GM12878 (cell line): ENCODE results near the gene IFI6. TPM values are rescaled to one million over a fixed set of nuclear protein-coding genes. Genes with fewer than 3 reads are reported as not detected.
A peak's percentile ranks its signal among the peaks of the same experiment; 100 is the strongest.

ENCODE experiments used
- ATAC-seq: fragments of 200-7000 bp; cut with Tn5 transposase; 3 replicates; pipeline ENCODE4 v1.9.1; 2020; ENCODE audit warnings: mild to moderate bottlenecking, moderate library complexity
- BruUV-seq: library from RNA; stranded (reverse); fragments of 400-500 nt; replicated peaks from 2 replicates; lab custom pipeline; 2021; lab: Mats Ljungman, UMichigan
- CTCF ChIA-PET: fragments of 300-600 bp; sonication (Branson Sonifier 250); formaldehyde crosslinking; extraction: SDS; loops from one replicate; lab custom pipeline; 2021; ENCODE audit warnings: inconsistent platforms; lab: Yijun Ruan, JAX
- POLR2A ChIA-PET: fragments of 350-600 bp; formaldehyde crosslinking; extraction: SDS; loops from one replicate; lab custom pipeline; 2021; ENCODE audit warnings: inconsistent platforms; lab: Charles Lee
- RAD21 ChIA-PET: fragments of 300-600 bp; sonication (Branson Sonifier 250); formaldehyde crosslinking; loops from one replicate; lab custom pipeline; 2023; ENCODE audit warnings: antibody characterized with exemption; ENCODE audit not compliant: unreplicated experiment; lab: Charles Lee
- SMC1A ChIA-PET: fragments of 300-600 bp; sonication (Branson Sonifier 250); formaldehyde crosslinking; loops from one replicate; lab custom pipeline; 2023; ENCODE audit not compliant: unreplicated experiment, uncharacterized antibody; lab: Charles Lee
- DNase-seq: peaks from one replicate; pipeline ENCODE4 v3.0.0-alpha.2; 2011; ENCODE audit warnings: low read depth, low spot score
- FAIRE-seq: peaks from 3 replicates; lab custom pipeline; 2011; peaks lifted over from hg19 to GRCh38; lab: Jason Lieb, UNC
- H2AFZ ChIP-seq: 2 replicates; pipeline ENCODE4 v1.6.0; 2011; ENCODE audit warnings: low read depth, low read length, control low read depth; ENCODE audit not compliant: control insufficient read depth
- H3K27ac ChIP-seq: 2 replicates; pipeline ENCODE4 v1.5.1; 2011; ENCODE audit warnings: control low read depth; ENCODE audit not compliant: control insufficient read depth, insufficient read depth
- H3K27me3 ChIP-seq, 2 experiments: replicated peaks in 1 of 2; 2 replicates each; pipeline versions ENCODE4 v1.6.0 to v1.6.1; 2011; ENCODE audit warnings: low read length in 1 of 2; ENCODE audit not compliant: control insufficient read depth in 2 of 2, insufficient read depth in 2 of 2
- H3K36me3 ChIP-seq, 2 experiments: 2 replicates each; pipeline ENCODE4 v1.5.1; 2011; ENCODE audit warnings: low read length in 1 of 2; ENCODE audit not compliant: control insufficient read depth in 2 of 2, insufficient read depth in 2 of 2
- H3K4me1 ChIP-seq: 2 replicates; pipeline ENCODE4 v1.6.1; 2011; ENCODE audit warnings: mild to moderate bottlenecking, low read length, moderate library complexity, mixed read lengths; ENCODE audit not compliant: control insufficient read depth, insufficient read depth
- H3K4me2 ChIP-seq: 2 replicates; pipeline ENCODE4 v1.6.0; 2011; ENCODE audit warnings: control low read depth; ENCODE audit not compliant: control insufficient read depth, insufficient read depth
- H3K4me3 ChIP-seq: fragments of 200-600 bp; sonication (generic); 2 replicates; pipeline ENCODE4 v1.5.1; 2016
- H3K79me2 ChIP-seq: 2 replicates; pipeline ENCODE4 v1.6.0; 2011; ENCODE audit warnings: low read length; ENCODE audit not compliant: control insufficient read depth, insufficient read depth
- H3K9ac ChIP-seq: 2 replicates; pipeline ENCODE4 v1.8.0; 2011; ENCODE audit warnings: low read length, control low read depth, mixed read lengths; ENCODE audit not compliant: control insufficient read depth, insufficient read depth
- H3K9me3 ChIP-seq: replicated peaks from 3 replicates; pipeline ENCODE4 v1.5.1; 2011; ENCODE audit warnings: mild to moderate bottlenecking, low read length; ENCODE audit not compliant: control insufficient read depth, insufficient read depth
- H4K20me1 ChIP-seq: 2 replicates; pipeline ENCODE4 v1.6.0; 2011; ENCODE audit not compliant: control insufficient read depth, insufficient read depth
- ATF7 ChIP-seq: fragments of 450-650 bp; IDR thresholded peaks from 2 replicates; pipeline ENCODE4 v1.6.1; 2016; ENCODE audit warnings: low read depth, mild to moderate bottlenecking
- EED ChIP-seq: sonication (generic); IDR thresholded peaks from 2 replicates; pipeline ENCODE4 v1.6.1; 2016; ENCODE audit warnings: antibody characterized with exemption, low read depth
- EP300 ChIP-seq, 2 experiments: fragments of 150-350 bp in 1 of 2; IDR thresholded peaks; 2 replicates each; pipeline ENCODE4 v1.6.1; 2011 to 2012; ENCODE audit warnings: low read depth in 2 of 2, low read length in 2 of 2, borderline replicate concordance in 1 of 2, improper control_type of control experiment in 1 of 2, inconsistent platforms in 1 of 2; ENCODE audit not compliant: control insufficient read depth in 1 of 2
- LARP7 ChIP-seq: fragments of 450-650 bp; IDR thresholded peaks from 2 replicates; pipeline ENCODE4 v1.6.1; 2017; ENCODE audit warnings: mild to moderate bottlenecking
- MTA2 ChIP-seq: fragments of 450-650 bp; IDR thresholded peaks from 2 replicates; pipeline ENCODE4 v1.6.1; 2016; ENCODE audit warnings: low read depth, mild to moderate bottlenecking, moderate library complexity
- NBN ChIP-seq: fragments of 450-650 bp; IDR thresholded peaks from 2 replicates; pipeline ENCODE4 v1.6.1; 2016
- POLR2AphosphoS5 ChIP-seq: IDR thresholded peaks from 2 replicates; pipeline ENCODE4 v1.6.1; 2011; ENCODE audit warnings: mild to moderate bottlenecking, low read length, inconsistent platforms
- SMC3 ChIP-seq: IDR thresholded peaks from 2 replicates; pipeline ENCODE4 v1.6.1; 2011; ENCODE audit warnings: low read length, improper control_type of control experiment, borderline replicate concordance
- ZNF207 ChIP-seq: fragments of 450-650 bp; IDR thresholded peaks from 2 replicates; pipeline ENCODE4 v1.6.1; 2014; ENCODE audit warnings: antibody characterized with exemption, mild to moderate bottlenecking, borderline replicate concordance
- whole genome bisulfite sequencing: methylation state at CpG from one replicate; pipeline ENCODE4 v1.1.6; 2016; ENCODE audit warnings: low lambda C conversion rate; ENCODE audit not compliant: insufficient replicate concordance, insufficient coverage; ENCODE audit errors: missing lambda C conversion rate; 5-methylcytosine and 5-hydroxymethylcytosine counted together
- in situ Hi-C: fragments of 300-500 bp; cut with MboI; formaldehyde crosslinking; loops from 9 replicates; pipeline ENCODE4 v1.14.3; 2018; ENCODE audit warnings: mixed read lengths
- intact Hi-C: fragments of 100-400 bp; cut with micrococcal nuclease; formaldehyde crosslinking; loops from one replicate; pipeline ENCODE4 v1.14.2; 2022; ENCODE audit not compliant: unreplicated experiment
- polyA plus RNA-seq, 11 experiments: library from polyadenylated mRNA; depleted of rRNA in 4 of 11; unstranded in 6 of 11; stranded (reverse) in 5 of 11; fragments of >200 nt; fragmentation: Nextera tagmentation in 4 of 11; fragmentation: Illumina TruSeq in 1 of 11; extraction: Ambion mirVana in 4 of 11; extraction: Trizol in 1 of 11; gene quantifications; 1 replicate in 1 of 11; 2 replicates in 10 of 11; pipeline versions ENCODE4 v1.2.1 to v1.2.3, GENCODE V29; 2011 to 2016; ENCODE audit warnings: inconsistent platforms in 2 of 11, missing spikeins in 2 of 11, low read depth in 1 of 11
- total RNA-seq, 4 experiments: library from RNA; depleted of rRNA in 3 of 4; stranded (reverse); fragments of >200 nt in 3 of 4; fragmentation: Illumina TruSeq in 1 of 4; extraction: Trizol in 1 of 4; gene quantifications; 2 replicates each; pipeline versions ENCODE4 v1.2.1 to v1.2.3, GENCODE V29; 2013 to 2021
- TF ChIP-seq, protein P1 (sequence below): fragments of 450-650 bp; IDR thresholded peaks from 2 replicates; pipeline ENCODE4 v1.6.1; 2017; ENCODE audit warnings: low read depth, mild to moderate bottlenecking, moderate library complexity
- TF ChIP-seq, protein P2 (sequence below): fragments of 450-650 bp; formaldehyde crosslinking; IDR thresholded peaks from 2 replicates; pipeline ENCODE4 v1.4.0; 2020; ENCODE audit warnings: mild to moderate bottlenecking, moderate library complexity
- TF ChIP-seq, protein P3 (sequence below): fragments of 450-650 bp; IDR thresholded peaks from 2 replicates; pipeline ENCODE4 v1.6.1; 2016; ENCODE audit warnings: mild to moderate bottlenecking, moderate library complexity, borderline replicate concordance

The IFI6 gene
- total and polyA plus RNA-seq, 10 of the 15 experiments (the other 5 are each of a cell fraction or from before 2014, with no cell fraction given): 5.6 to 123 (median 69.0) TPM

DNA sequence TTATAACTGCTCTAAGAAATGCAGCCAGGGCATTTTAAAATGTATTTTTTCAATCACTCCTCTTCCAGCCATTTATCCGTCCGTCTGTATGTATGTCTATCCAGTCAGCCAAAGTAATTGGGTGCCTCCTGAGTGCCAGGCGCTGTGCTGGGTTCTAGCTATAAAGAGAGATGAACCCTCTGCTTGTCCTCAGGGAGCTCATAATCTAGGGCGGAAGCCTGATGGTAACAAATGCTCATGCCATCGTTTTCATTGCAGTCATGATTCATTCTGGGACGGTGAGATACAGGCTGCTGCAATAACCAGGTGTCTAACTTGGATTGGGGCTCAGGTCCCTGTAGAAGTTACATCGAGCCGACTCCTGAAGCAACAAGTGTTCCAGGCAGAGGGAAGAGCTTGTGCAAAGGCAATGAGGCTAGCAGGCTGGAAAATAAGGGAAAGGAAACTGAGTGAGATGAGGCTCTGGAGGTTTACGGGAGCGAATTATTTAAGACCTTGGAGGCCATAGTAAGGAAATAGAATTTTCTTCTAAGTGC, 11.6 kb downstream of the IFI6 start:
- Histone ChIP-seq H3K4me3 (peak overlapping the region; percentile 72), H3K27ac (peak overlapping the region; percentile 87), H3K9me3 (no peaks in the 10 kb centered on the region), H4K20me1 (no peaks in the 10 kb centered on the region), H3K27me3 (no peaks in the 10 kb centered on the region), H3K79me2 (no peaks in the 10 kb centered on the region), H3K36me3 (no peaks in the 10 kb centered on the region), H3K9ac (peak overlapping the region; percentile 69), H2AFZ (peak overlapping the region; percentile 13), H3K4me2 (peak overlapping the region; percentile 89), H3K4me1 (peaks cover 61% of the 10 kb centered on the region)
- peak; percentile 1 for ATAC-seq
- intact Hi-C loops (loop anchor here (5.0 to 10.0 kb wide), 2 partner anchors 243 to 336 kb away; partner anchors contain the start of gene TMEM222), in situ Hi-C loops (loop anchor here (5.0 kb wide), 4 partner anchors 53 to 358 kb away; no protein-coding TSS in a partner anchor)
- POLR2A ChIA-PET: interaction anchor here (1.2 to 5.9 kb wide), 9 partner anchors 11 to 243 kb away, joined by 3 to 141 read pairs (median 7); partner anchors contain the start of genes AHDC1, FGR and IFI6
- BruUV-seq: TSS peak; percentile 91
- CTCF ChIA-PET: interaction anchor here (0.6 to 8.8 kb wide), 14 partner anchors 9 to 265 kb away, joined by 3 to 327 read pairs (median 6); partner anchors contain the start of genes AHDC1, FGR and IFI6
- no peak for DNase-seq
- FAIRE-seq: no peak
- 23% methylated on average over 10 of the region's 10 CpGs for WGBS
- RAD21 ChIA-PET: interaction anchor here (0.7 to 8.8 kb wide), 8 partner anchors 11 to 104 kb away, joined by 3 to 268 read pairs (median 10); partner anchors contain the start of genes AHDC1, FGR and IFI6
- SMC1A ChIA-PET: interaction anchor here (1.9 to 8.0 kb wide), 7 partner anchors 10 to 104 kb away, joined by 6 to 248 read pairs (median 28); partner anchors contain the start of gene AHDC1
- TF ChIP-seq, protein P1, sequence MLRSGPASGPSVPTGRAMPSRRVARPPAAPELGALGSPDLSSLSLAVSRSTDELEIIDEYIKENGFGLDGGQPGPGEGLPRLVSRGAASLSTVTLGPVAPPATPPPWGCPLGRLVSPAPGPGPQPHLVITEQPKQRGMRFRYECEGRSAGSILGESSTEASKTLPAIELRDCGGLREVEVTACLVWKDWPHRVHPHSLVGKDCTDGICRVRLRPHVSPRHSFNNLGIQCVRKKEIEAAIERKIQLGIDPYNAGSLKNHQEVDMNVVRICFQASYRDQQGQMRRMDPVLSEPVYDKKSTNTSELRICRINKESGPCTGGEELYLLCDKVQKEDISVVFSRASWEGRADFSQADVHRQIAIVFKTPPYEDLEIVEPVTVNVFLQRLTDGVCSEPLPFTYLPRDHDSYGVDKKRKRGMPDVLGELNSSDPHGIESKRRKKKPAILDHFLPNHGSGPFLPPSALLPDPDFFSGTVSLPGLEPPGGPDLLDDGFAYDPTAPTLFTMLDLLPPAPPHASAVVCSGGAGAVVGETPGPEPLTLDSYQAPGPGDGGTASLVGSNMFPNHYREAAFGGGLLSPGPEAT: peak; percentile 32; the same call in 1 of the 2 replicates
- TF ChIP-seq ZNF207: 0 out of 2 replicates have a peak, but pooled peaks have one; percentile 35
- TF ChIP-seq SMC3: no peak
- no peak for TF ChIP-seq EP300 (IDR thresholded peaks at IDR 0.05; ENCODE audit: borderline replicate concordance in 1 of 2, control insufficient read depth in 1 of 2, low read depth in 2 of 2, low read length in 2 of 2)
- peak; percentile 11; the same call in 1 of the 2 replicates for TF ChIP-seq MTA2
- peak; percentile 47; the same call in 1 of the 2 replicates for TF ChIP-seq LARP7
- TF ChIP-seq POLR2AphosphoS5: peak; percentile 52; the same call in 1 of the 2 replicates
- TF ChIP-seq EED: 0 out of 2 replicates have a peak, but pooled peaks have one; percentile 36
- peak; percentile 46 for TF ChIP-seq ATF7
- TF ChIP-seq, protein P2, sequence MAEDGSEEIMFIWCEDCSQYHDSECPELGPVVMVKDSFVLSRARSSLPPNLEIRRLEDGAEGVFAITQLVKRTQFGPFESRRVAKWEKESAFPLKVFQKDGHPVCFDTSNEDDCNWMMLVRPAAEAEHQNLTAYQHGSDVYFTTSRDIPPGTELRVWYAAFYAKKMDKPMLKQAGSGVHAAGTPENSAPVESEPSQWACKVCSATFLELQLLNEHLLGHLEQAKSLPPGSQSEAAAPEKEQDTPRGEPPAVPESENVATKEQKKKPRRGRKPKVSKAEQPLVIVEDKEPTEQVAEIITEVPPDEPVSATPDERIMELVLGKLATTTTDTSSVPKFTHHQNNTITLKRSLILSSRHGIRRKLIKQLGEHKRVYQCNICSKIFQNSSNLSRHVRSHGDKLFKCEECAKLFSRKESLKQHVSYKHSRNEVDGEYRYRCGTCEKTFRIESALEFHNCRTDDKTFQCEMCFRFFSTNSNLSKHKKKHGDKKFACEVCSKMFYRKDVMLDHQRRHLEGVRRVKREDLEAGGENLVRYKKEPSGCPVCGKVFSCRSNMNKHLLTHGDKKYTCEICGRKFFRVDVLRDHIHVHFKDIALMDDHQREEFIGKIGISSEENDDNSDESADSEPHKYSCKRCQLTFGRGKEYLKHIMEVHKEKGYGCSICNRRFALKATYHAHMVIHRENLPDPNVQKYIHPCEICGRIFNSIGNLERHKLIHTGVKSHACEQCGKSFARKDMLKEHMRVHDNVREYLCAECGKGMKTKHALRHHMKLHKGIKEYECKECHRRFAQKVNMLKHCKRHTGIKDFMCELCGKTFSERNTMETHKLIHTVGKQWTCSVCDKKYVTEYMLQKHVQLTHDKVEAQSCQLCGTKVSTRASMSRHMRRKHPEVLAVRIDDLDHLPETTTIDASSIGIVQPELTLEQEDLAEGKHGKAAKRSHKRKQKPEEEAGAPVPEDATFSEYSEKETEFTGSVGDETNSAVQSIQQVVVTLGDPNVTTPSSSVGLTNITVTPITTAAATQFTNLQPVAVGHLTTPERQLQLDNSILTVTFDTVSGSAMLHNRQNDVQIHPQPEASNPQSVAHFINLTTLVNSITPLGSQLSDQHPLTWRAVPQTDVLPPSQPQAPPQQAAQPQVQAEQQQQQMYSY: no peak
- TF ChIP-seq, protein P3, sequence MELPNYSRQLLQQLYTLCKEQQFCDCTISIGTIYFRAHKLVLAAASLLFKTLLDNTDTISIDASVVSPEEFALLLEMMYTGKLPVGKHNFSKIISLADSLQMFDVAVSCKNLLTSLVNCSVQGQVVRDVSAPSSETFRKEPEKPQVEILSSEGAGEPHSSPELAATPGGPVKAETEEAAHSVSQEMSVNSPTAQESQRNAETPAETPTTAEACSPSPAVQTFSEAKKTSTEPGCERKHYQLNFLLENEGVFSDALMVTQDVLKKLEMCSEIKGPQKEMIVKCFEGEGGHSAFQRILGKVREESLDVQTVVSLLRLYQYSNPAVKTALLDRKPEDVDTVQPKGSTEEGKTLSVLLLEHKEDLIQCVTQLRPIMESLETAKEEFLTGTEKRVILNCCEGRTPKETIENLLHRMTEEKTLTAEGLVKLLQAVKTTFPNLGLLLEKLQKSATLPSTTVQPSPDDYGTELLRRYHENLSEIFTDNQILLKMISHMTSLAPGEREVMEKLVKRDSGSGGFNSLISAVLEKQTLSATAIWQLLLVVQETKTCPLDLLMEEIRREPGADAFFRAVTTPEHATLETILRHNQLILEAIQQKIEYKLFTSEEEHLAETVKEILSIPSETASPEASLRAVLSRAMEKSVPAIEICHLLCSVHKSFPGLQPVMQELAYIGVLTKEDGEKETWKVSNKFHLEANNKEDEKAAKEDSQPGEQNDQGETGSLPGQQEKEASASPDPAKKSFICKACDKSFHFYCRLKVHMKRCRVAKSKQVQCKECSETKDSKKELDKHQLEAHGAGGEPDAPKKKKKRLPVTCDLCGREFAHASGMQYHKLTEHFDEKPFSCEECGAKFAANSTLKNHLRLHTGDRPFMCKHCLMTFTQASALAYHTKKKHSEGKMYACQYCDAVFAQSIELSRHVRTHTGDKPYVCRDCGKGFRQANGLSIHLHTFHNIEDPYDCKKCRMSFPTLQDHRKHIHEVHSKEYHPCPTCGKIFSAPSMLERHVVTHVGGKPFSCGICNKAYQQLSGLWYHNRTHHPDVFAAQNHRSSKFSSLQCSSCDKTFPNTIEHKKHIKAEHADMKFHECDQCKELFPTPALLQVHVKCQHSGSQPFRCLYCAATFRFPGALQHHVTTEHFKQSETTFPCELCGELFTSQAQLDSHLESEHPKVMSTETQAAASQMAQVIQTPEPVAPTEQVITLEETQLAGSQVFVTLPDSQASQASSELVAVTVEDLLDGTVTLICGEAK: peak; percentile 38; the same call in 1 of the 2 replicates
- TF ChIP-seq NBN: no peak
